GM12801 (cell line): ENCODE results near the gene PDZD2.

Source experiments
- CTCF ChIP-seq: IDR thresholded peaks from one replicate; pipeline ENCODE4 v1.5.1; 2011; ENCODE audit warnings: control low read depth; ENCODE audit not compliant: insufficient read length; ENCODE audit errors: extremely low read depth

The PDZD2 gene

GRCh38 chr5:31638345-31638744 is 586 bp upstream of the PDZD2 start:
- TF ChIP-seq CTCF: no peak

GRCh38 chr5:31639481-31640411 is 815 bp downstream of the PDZD2 start:
- no peak for TF ChIP-seq CTCF

DNA sequence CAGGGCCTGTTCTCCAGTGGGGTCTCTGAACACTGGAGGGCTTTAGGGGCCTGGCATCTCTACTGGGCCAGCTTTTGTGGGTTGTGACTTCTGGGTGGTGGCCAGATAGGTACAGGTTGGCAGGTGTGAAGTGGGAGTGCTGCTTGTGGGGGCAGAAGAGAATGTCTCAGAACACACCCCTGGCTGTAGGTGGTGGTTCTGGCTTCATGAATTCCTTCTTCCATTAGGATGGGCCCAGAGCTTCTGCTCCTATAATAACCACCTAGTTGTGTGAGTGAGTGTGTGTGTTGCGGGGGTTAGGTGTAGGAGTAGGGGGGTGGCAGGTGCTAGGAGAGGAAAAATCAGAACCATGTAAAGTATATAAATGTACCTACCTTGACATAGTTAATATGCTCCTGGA is 1.6 kb downstream of the PDZD2 start:
- no peak for TF ChIP-seq CTCF

DNA sequence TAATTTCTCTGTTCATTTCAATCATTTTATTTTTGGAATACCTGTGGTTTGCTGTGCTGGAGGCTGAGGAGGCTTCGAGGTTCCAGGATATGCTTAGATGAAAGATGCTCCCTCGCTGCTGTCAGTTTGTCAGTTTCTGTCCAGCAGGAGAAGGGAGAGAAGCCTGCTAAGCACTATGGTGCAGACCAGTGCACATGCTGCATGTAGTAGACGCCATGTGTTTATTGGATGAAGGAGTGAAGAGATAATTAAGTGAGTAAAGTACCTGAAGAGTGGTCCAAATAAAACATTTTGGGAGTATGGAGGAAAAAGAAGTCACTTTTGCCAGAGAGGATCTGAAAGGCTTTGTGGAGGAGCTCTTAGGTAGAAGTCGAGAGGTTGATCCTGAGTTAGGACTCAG is 2.1 kb downstream of the PDZD2 start:
- no peak for TF ChIP-seq CTCF

- TF ChIP-seq CTCF: no peak
Measured at GRCh38 chr5:31641575-31641974, 2.6 kb downstream of the PDZD2 start.

DNA sequence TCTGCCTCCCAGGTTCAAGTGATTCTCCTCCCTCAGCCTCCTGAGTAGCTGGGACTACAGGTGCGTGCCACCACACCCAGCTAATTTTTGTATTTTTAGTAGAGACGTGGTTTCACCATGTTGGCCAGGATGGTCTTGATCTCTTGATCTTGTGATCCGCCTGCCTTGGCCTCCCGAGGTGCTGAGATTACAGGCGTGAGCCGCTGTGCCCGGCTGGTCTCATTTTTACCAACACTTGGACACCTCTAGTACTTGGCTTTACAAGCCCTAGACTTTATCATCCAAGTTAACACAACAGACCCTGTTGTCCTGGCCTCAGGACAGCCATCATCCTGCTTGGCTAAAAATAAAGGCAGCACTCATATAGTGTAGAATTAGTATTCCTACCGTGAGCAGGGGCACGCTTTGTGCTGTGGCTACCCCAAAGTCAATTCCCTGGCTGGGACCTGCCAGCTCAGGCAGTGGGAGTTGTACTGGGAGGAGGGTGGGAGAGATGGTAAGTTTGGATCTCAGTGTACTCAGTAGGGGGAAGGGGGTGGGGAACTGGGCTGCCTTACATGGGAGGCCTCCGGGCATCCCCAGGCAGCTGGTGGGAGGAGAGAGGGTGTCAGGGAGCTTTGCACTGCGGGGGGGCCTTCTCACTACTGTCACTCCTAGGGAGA is 6.6 kb downstream of the PDZD2 start:
- no peak for TF ChIP-seq CTCF

- no peak for TF ChIP-seq CTCF
Measured at GRCh38 chr5:31648326-31648725, 9.4 kb downstream of the PDZD2 start.
